Ascending aorta (tissue), 2 donors: ENCODE results near the gene MAP2K7. TPM values are rescaled to one million over a fixed set of nuclear protein-coding genes. Genes with fewer than 3 reads are reported as not detected.
"Not testable (repeated sequence)": the region's sequence is repeated elsewhere in the genome, so short reads cannot be mapped to it uniquely, and the experiment has no call there.

ENCODE experiments used
- DNase-seq, 2 donors: peaks; one replicate each; pipeline ENCODE4 v3.0.0-alpha.2; 2019; ENCODE audit warnings: low spot score in 2 of 2
- H3K27ac ChIP-seq, 2 donors: fragments of 200-600 bp; sonication (generic); one replicate each; pipeline ENCODE4 v1.5.1; 2016 to 2017; ENCODE audit warnings: mild to moderate bottlenecking in 1 of 2
- H3K27me3 ChIP-seq: fragments of 200-600 bp; sonication (generic); one replicate; pipeline ENCODE4 v1.5.1; 2017
- H3K36me3 ChIP-seq, 2 donors: fragments of 200-600 bp; sonication (generic); one replicate each; pipeline ENCODE4 v1.5.1; 2016
- H3K4me1 ChIP-seq, 2 donors: fragments of 200-600 bp; sonication (generic); one replicate each; pipeline ENCODE4 v1.5.1; 2016 to 2017; ENCODE audit warnings: mild to moderate bottlenecking in 1 of 2
- H3K4me3 ChIP-seq, 2 donors: fragments of 200-600 bp; sonication (generic); one replicate each; pipeline ENCODE4 v1.5.1; 2016 to 2017; ENCODE audit warnings: mild to moderate bottlenecking in 1 of 2
- H3K9me3 ChIP-seq, 2 donors: fragments of 200-600 bp; sonication (generic); one replicate each; pipeline ENCODE4 v1.5.1; 2016
- CTCF ChIP-seq, 3 experiments: fragments of 200-600 bp in 2 of 3; fragments of 450-650 bp in 1 of 3; sonication (generic) in 2 of 3; IDR thresholded peaks; one replicate each; pipeline ENCODE4 v1.5.1; 2016 to 2019; ENCODE audit warnings: antibody characterized with exemption in 3 of 3, mild to moderate bottlenecking in 1 of 3, moderate library complexity in 1 of 3
- intact Hi-C: fragments of 100-400 bp; cut with DNase I; formaldehyde crosslinking; loops from one replicate; pipeline ENCODE4 v1.15.1; 2023
- total RNA-seq: library from RNA; depleted of rRNA; stranded (reverse); fragments of >200 nt; gene quantifications from one replicate; pipeline ENCODE4 v1.1.0, GENCODE V29; 2016

MAP2K7 gene
- total RNA-seq, 1 donor from 2014 or later: 37.3 TPM

GRCh38 chr19:7916955-7917266, 13.2 kb downstream of the MAP2K7 start:
- no peak for TF ChIP-seq CTCF (IDR thresholded peaks at IDR 0.05)
- Histone ChIP-seq H3K36me3 (peaks cover 14% of the 10 kb centered on the region in 2 donors), H3K27ac (peak overlapping the region; percentile 11 to 44), H3K9me3 (no peaks in the 10 kb centered on the region), H3K4me1 (peaks cover 32% of the 10 kb centered on the region in 2 donors), H3K27me3 (peaks cover 13% of the 10 kb centered on the region), H3K4me3 (peak overlapping the region; percentile 45 to 62)
- intact Hi-C loops: loop anchor here (5.0 kb wide), 1 partner anchor 90 kb away; no protein-coding TSS in a partner anchor
- no peak for DNase-seq

- DNase-seq: no peak
- peak; percentile 56 to 66 (median 56) for TF ChIP-seq CTCF (IDR thresholded peaks at IDR 0.05)
- intact Hi-C loops: loop anchor here (5.0 kb wide), 1 partner anchor 90 kb away; no protein-coding TSS in a partner anchor
- H3K4me3 ChIP-seq: peak overlapping the region; percentile 29 to 62
- H3K27me3 ChIP-seq: peaks cover 13% of the 10 kb centered on the region
- no peaks in the 10 kb centered on the region for H3K9me3 ChIP-seq
- H3K4me1 ChIP-seq: peaks cover 36 to 37% of the 10 kb centered on the region in 2 donors
- peaks cover 13 to 14% of the 10 kb centered on the region in 2 donors for H3K36me3 ChIP-seq
- H3K27ac ChIP-seq: peak overlapping the region; percentile 11 to 44
Observed at GRCh38 chr19:7917267-7918061, 13.8 kb downstream of the MAP2K7 start.

- peaks cover 6 to 14% of the 10 kb centered on the region in 2 donors for H3K36me3 ChIP-seq
- DNase-seq, H3K27ac ChIP-seq, H3K9me3 ChIP-seq: not testable (repeated sequence)
- H3K4me3 ChIP-seq: peak overlapping the region; percentile 29 to 62
- H3K27me3 ChIP-seq: peaks cover 13% of the 10 kb centered on the region
- intact Hi-C loops: loop anchor here (5.0 kb wide), 1 partner anchor 91 kb away; no protein-coding TSS in a partner anchor
- peaks cover 36 to 39% of the 10 kb centered on the region in 2 donors for H3K4me1 ChIP-seq
Observed at GRCh38 chr19:7918062-7918614, 14.5 kb downstream of the MAP2K7 start.

- intact Hi-C loops: loop anchor here (5.0 kb wide), 1 partner anchor 92 kb away; no protein-coding TSS in a partner anchor
- no peak for DNase-seq
Observed at GRCh38 chr19:7918615-7919421, 15.1 kb downstream of the MAP2K7 start.

More at GRCh38 chr19:7918615-7919421, 15.1 kb downstream of the MAP2K7 start:
- Histone ChIP-seq H3K9me3 (no peaks in the 10 kb centered on the region), H3K36me3 (peaks cover 6 to 13% of the 10 kb centered on the region in 2 donors), H3K27me3 (peaks cover 13% of the 10 kb centered on the region), H3K27ac (no peak overlapping the region), H3K4me1 (peaks cover 36 to 39% of the 10 kb centered on the region in 2 donors), H3K4me3 (no peak overlapping the region)
- TF ChIP-seq CTCF (IDR thresholded peaks at IDR 0.05): no peak
